Effector memory CD4-positive, alpha-beta T cell (primary cell): ENCODE data around the gene RSBN1L.
"Not testable (repeated sequence)": the region's sequence is repeated elsewhere in the genome, so short reads cannot be mapped to it uniquely, and the experiment has no call there.

Experiments
- DNase-seq, 3 donors: peaks; one replicate each; pipeline ENCODE4 v3.0.0-alpha.2; 2020
- H3K27ac ChIP-seq: 2 replicates; pipeline ENCODE4 v1.7.0; 2013; ENCODE audit warnings: mild to moderate bottlenecking, low read length, moderate library complexity; ENCODE audit not compliant: insufficient read depth, poor library complexity, severe bottlenecking
- H3K27me3 ChIP-seq: replicated peaks from 2 replicates; pipeline ENCODE4 v1.7.0; 2013; ENCODE audit warnings: mild to moderate bottlenecking, low read length; ENCODE audit not compliant: insufficient read depth, control insufficient read depth, poor library complexity, severe bottlenecking
- H3K36me3 ChIP-seq: 2 replicates; pipeline ENCODE4 v1.7.0; 2013; ENCODE audit warnings: mild to moderate bottlenecking, low read length, moderate library complexity; ENCODE audit not compliant: control insufficient read depth, insufficient read depth
- H3K4me1 ChIP-seq: 2 replicates; pipeline ENCODE4 v1.7.0; 2013; ENCODE audit warnings: low read length, mild to moderate bottlenecking; ENCODE audit not compliant: control insufficient read depth, insufficient read depth, poor library complexity, severe bottlenecking
- H3K4me3 ChIP-seq: 2 replicates; pipeline ENCODE4 v1.7.0; 2013; ENCODE audit warnings: low read length, low read depth, mild to moderate bottlenecking; ENCODE audit not compliant: insufficient read depth, poor library complexity, severe bottlenecking
- H3K9me3 ChIP-seq: 2 replicates; pipeline ENCODE4 v1.7.0; 2013; ENCODE audit warnings: mild to moderate bottlenecking, low read length, moderate library complexity; ENCODE audit not compliant: control insufficient read depth

RSBN1L gene

GRCh38 chr7:77783111-77783510 lies 86.9 kb downstream of the RSBN1L start:
- H3K4me3 ChIP-seq, result no peak overlapping the region
- H3K4me1 ChIP-seq, result peaks cover 2% of the 10 kb centered on the region
- no peaks in the 10 kb centered on the region for H3K9me3 ChIP-seq
- no peaks in the 10 kb centered on the region for H3K27me3 ChIP-seq
- no peak for DNase-seq
- no peak overlapping the region for H3K27ac ChIP-seq
- peaks cover 11% of the 10 kb centered on the region for H3K36me3 ChIP-seq

- Histone ChIP-seq H3K9me3 (no peaks in the 10 kb centered on the region), H3K27ac (no peak overlapping the region), H3K4me1 (peaks cover 2% of the 10 kb centered on the region), H3K36me3 (peaks cover 6% of the 10 kb centered on the region), H3K4me3 (no peak overlapping the region), H3K27me3 (no peaks in the 10 kb centered on the region)
- DNase-seq, result no peak
Observed at GRCh38 chr7:77783545-77783944, 87.3 kb downstream of the RSBN1L start.

DNA sequence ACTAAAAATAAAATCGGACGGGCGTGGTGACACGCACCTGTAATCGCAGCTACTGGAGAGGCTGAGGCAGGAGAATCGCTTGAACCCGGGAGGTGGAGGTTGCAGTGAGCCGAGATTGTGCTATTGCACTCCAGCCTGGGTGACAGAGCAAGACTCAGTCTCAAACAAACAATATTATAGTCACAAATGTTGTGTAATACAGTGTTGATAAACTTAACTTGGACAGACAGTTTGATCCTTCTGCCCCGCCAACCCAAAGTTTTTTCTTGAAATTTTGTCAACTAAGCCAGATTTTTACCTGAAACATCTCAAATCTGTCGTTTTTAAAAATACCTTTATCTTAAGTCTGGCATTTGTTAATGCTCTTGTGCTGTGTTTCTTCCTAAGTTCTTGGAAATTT lies 88.2 kb downstream of the RSBN1L start:
- not testable (repeated sequence) for H3K27ac ChIP-seq, H3K4me1 ChIP-seq, H3K4me3 ChIP-seq, H3K36me3 ChIP-seq, H3K9me3 ChIP-seq, DNase-seq, H3K27me3 ChIP-seq

- Histone ChIP-seq H3K27ac (no peak overlapping the region), H3K27me3 (no peaks in the 10 kb centered on the region), H3K36me3 (no peaks in the 10 kb centered on the region), H3K9me3 (no peaks in the 10 kb centered on the region), H3K4me3 (no peak overlapping the region), H3K4me1 (no peaks in the 10 kb centered on the region)
- no peak for DNase-seq
Observed at GRCh38 chr7:77786018-77786417, 89.8 kb downstream of the RSBN1L start.

DNA sequence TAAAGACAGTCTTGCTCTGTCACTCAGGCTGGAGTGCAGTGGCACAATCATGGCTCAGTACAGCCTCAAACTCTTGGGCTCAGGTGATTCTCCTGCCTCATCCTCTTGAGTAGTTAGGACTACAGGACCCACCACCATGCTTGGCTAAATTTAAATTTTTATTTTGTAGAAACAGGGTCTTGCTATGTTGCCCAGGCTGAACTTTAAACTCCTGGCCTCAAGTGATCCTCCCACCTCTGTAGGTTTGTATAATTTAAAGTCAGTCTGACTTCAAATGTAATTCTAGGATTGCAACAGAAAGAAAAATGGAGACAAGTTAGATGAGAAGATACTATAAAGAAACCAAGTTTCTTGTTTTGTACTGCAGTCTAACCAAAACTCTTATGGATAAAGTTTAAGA lies 90.5 kb downstream of the RSBN1L start:
- Histone ChIP-seq H3K27me3 (no peaks in the 10 kb centered on the region), H3K36me3 (no peaks in the 10 kb centered on the region), H3K4me3 (no peak overlapping the region), H3K9me3 (no peaks in the 10 kb centered on the region), H3K27ac (no peak overlapping the region), H3K4me1 (no peaks in the 10 kb centered on the region)
- DNase-seq, result no peak

GRCh38 chr7:77788327-77788902 lies 92.2 kb downstream of the RSBN1L start:
- no peaks in the 10 kb centered on the region for H3K36me3 ChIP-seq
- H3K4me1 ChIP-seq, result no peaks in the 10 kb centered on the region
- H3K27ac ChIP-seq, result no peak overlapping the region
- no peak overlapping the region for H3K4me3 ChIP-seq
- H3K27me3 ChIP-seq, result no peaks in the 10 kb centered on the region
- no peak for DNase-seq
- no peaks in the 10 kb centered on the region for H3K9me3 ChIP-seq

DNA sequence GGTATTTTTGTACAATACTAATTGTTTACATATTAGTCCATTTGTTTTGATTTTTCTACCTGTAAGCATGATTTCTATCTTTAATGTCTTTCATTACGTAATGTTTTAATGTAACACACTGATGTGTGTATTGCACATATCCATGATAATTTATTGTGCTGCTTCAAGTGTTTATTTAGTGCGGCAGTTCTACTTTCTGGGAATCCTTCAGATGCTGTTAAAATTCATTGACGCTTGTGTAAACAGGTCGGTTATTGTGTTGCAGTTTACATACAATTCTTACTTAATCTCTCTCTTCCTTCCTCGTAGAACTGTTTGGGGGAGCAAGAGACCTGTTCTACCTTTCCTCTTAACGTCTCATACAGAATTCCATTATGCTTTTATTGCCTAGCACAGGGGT lies 95.1 kb downstream of the RSBN1L start:
- H3K4me3 ChIP-seq, result no peak overlapping the region
- DNase-seq, result no peak
- H3K27ac ChIP-seq, result no peak overlapping the region
- H3K4me1 ChIP-seq, result no peaks in the 10 kb centered on the region
- no peaks in the 10 kb centered on the region for H3K27me3 ChIP-seq
- H3K9me3 ChIP-seq, result no peaks in the 10 kb centered on the region
- no peaks in the 10 kb centered on the region for H3K36me3 ChIP-seq

- Histone ChIP-seq H3K27ac (no peak overlapping the region), H3K4me3 (no peak overlapping the region), H3K36me3 (no peaks in the 10 kb centered on the region), H3K27me3 (no peaks in the 10 kb centered on the region), H3K9me3 (no peaks in the 10 kb centered on the region), H3K4me1 (peaks cover 2% of the 10 kb centered on the region)
- no peak for DNase-seq
Observed at GRCh38 chr7:77791956-77792355, 95.7 kb downstream of the RSBN1L start.

GRCh38 chr7:77794000-77794399 lies 97.7 kb downstream of the RSBN1L start:
- Histone ChIP-seq H3K36me3 (no peaks in the 10 kb centered on the region), H3K4me1 (peaks cover 10% of the 10 kb centered on the region), H3K27ac (no peak overlapping the region), H3K27me3 (no peaks in the 10 kb centered on the region), H3K4me3 (no peak overlapping the region), H3K9me3 (no peaks in the 10 kb centered on the region)
- DNase-seq, result no peak

DNA sequence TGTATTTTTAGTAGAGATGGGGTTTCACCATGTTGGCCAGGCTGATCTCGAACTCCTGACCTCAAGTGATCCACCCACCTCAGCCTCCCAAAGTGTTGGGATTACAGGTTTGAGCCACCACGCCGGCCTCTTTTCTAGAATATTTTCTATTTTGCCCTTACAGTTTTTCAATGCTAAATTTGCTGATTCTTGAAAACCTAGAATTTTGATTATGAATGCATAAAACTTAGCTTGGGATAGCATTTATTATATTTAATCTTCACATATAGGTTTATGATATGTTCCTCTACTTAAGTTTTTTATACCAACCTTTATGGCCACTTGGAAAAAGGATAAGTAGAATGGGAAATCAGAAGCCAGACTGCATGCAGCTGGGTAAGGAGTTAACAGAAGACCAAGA lies 99.8 kb downstream of the RSBN1L start:
- H3K4me3 ChIP-seq, result no peak overlapping the region
- H3K36me3 ChIP-seq, result no peaks in the 10 kb centered on the region
- H3K4me1 ChIP-seq, result peaks cover 20% of the 10 kb centered on the region
- H3K9me3 ChIP-seq, result no peaks in the 10 kb centered on the region
- no peak overlapping the region for H3K27ac ChIP-seq
- H3K27me3 ChIP-seq, result no peaks in the 10 kb centered on the region
- DNase-seq, result no peak
